Neural progenitor cell (in vitro differentiated cells): ENCODE data around the gene LRCH3.

ENCODE experiments used
- EZH2 ChIP-seq: fragments of 200-600 bp; sonication (generic); IDR thresholded peaks from 2 replicates; pipeline ENCODE4 v1.6.1; 2017; ENCODE audit warnings: antibody characterized with exemption, mild to moderate bottlenecking, moderate library complexity
- EZH2phosphoT487 ChIP-seq: fragments of 200-600 bp; sonication (generic); IDR thresholded peaks from 2 replicates; pipeline ENCODE4 v1.6.1; 2017; ENCODE audit warnings: antibody characterized with exemption
- TF ChIP-seq, protein P1 (sequence below): fragments of 200-600 bp; sonication (generic); IDR thresholded peaks from 2 replicates; pipeline ENCODE4 v1.5.1; 2017; ENCODE audit warnings: antibody characterized with exemption, mild to moderate bottlenecking

DNA sequence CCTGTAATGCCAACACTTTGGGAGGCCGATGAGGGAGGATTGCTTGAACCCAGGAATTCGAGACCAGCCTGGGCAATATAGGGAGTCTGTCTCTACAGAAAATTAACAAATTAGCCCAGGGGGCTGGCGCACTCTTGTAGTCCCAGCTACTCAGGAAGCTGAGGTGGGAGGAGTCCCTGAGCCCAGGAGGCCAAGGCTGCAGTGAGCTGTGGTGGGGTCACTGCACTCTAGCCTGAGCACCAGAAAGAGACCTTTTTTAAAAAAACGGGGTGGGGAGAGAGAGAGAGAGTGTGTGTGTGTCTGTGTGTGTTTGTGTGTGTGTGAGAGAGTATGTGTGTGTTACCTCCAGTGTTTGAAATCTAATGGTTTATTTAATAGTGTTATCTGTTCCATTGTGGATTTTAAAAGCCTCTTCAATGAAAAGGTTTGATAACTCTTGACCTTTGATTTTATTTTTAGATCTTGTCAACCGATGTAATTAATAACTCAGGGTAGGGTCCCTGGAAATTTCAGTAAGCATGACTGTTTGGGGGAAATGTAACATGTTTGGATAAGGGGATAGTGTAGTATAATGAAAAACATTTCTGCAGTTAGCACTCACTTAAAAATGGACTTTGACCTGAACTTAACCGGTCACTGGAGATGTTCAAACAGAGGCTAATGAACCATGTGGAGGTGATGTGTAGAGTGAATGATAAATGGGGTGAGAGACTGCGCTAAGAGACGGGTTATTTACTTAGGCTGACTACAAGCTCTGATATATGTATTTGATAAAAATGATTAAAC lies 29.7 kb downstream of the LRCH3 start:
- TF ChIP-seq, protein P1, sequence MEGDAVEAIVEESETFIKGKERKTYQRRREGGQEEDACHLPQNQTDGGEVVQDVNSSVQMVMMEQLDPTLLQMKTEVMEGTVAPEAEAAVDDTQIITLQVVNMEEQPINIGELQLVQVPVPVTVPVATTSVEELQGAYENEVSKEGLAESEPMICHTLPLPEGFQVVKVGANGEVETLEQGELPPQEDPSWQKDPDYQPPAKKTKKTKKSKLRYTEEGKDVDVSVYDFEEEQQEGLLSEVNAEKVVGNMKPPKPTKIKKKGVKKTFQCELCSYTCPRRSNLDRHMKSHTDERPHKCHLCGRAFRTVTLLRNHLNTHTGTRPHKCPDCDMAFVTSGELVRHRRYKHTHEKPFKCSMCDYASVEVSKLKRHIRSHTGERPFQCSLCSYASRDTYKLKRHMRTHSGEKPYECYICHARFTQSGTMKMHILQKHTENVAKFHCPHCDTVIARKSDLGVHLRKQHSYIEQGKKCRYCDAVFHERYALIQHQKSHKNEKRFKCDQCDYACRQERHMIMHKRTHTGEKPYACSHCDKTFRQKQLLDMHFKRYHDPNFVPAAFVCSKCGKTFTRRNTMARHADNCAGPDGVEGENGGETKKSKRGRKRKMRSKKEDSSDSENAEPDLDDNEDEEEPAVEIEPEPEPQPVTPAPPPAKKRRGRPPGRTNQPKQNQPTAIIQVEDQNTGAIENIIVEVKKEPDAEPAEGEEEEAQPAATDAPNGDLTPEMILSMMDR = no peak
- no peak for TF ChIP-seq EZH2
- no peak for TF ChIP-seq EZH2phosphoT487
